ENCODE measurements around the gene TRAK1.
A peak's percentile ranks its signal among the peaks of the same experiment; 100 is the strongest.

TRAK1 gene

GRCh38 chr3:42077785-42078184, 13.4 kb upstream of the TRAK1 start:
- TF ChIP-seq POLR2A (IDR thresholded peaks at IDR 0.05; ENCODE audit: low read length) (no peak), GATA1 (IDR thresholded peaks at IDR 0.05; ENCODE audit: low read depth, low read length) (no peak)
- DNase-seq = no peak

DNA sequence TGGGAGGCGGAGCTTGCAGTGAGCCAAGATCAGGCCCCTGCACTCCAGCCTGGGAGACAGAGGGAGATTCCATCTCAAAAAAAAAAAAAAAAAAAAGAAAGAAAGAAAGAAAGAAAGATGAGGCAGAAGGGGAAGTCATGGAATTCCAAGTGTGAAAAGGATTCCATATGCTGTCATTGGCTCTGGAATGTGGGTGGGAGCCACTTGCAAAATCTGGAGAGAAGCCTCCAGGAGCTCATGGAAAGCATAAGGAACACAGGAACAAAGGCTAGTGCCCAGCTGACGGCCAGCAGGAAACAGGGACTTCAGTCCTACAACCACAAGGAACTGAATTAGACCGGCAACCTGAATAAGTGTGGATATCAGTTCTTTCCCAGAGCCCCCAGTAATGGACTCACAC, 12.5 kb upstream of the TRAK1 start:
- TF ChIP-seq GATA1 (IDR thresholded peaks at IDR 0.05; ENCODE audit: low read depth, low read length) = no peak
- no peak for TF ChIP-seq POLR2A (IDR thresholded peaks at IDR 0.05; ENCODE audit: low read length)
- no peak for DNase-seq

DNA sequence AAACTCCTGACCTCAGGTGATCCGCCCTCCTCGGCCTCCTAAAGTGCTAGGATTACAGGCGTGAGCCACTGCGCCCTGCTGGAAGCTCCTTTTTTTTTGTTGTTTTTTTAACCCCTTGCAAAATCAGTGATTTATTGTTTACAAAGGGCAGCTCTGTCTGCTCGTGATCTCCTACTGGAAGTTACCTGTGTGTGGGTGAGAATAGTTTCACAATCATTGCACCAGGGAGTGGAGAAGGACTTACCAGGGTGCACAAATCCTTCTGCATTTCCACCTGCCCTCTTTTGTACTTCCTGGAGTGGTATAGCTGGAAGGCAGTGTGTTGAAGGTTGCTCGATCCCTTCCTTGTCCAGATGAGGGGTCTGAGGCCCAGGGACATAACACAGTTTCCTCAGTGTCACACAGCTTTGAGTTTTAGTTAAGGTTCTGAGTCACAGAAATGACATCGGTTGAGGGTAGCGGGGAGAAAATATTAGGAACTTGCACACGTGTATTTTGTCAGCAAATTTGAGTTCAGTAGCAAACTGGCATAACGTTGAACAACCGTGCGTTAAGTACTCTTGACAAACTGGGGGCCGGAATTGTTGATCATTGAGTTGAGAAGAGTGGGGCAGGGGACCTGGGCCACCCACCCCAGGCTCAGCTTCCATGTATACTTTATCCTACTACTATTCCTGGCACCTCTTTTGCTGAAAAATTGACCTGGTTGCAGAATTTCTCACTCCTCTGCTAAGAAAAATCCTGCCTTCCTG, 11.3 kb upstream of the TRAK1 start:
- no peak for DNase-seq
- no peak for TF ChIP-seq GATA1 (IDR thresholded peaks at IDR 0.05; ENCODE audit: low read depth, low read length)
- TF ChIP-seq POLR2A (IDR thresholded peaks at IDR 0.05; ENCODE audit: low read length) = no peak

DNA sequence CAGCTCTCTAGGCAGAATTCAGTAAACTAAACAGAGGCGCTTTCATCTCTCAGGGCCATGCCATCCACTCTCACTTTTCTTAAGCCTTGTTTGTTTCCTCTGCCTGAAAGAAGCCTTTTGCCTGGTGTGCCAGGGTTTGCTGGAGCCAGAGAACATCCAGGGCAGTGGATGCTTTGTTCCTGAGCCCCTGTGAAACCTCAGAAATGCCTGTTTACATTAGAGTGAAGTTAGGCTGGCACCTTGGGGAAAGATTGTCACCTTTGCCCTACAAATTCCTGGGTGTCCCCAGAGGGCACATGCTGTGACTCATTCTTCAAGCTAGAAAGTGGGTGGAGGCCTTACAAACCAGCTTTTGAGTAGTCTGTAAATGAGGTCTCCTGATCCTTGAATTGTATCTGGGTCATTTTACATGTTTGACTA, 10.7 kb upstream of the TRAK1 start:
- TF ChIP-seq GATA1 (IDR thresholded peaks at IDR 0.05; ENCODE audit: low read depth, low read length) (no peak), POLR2A (IDR thresholded peaks at IDR 0.05; ENCODE audit: low read length) (no peak)
- DNase-seq = peak; percentile 27 to 36

DNA sequence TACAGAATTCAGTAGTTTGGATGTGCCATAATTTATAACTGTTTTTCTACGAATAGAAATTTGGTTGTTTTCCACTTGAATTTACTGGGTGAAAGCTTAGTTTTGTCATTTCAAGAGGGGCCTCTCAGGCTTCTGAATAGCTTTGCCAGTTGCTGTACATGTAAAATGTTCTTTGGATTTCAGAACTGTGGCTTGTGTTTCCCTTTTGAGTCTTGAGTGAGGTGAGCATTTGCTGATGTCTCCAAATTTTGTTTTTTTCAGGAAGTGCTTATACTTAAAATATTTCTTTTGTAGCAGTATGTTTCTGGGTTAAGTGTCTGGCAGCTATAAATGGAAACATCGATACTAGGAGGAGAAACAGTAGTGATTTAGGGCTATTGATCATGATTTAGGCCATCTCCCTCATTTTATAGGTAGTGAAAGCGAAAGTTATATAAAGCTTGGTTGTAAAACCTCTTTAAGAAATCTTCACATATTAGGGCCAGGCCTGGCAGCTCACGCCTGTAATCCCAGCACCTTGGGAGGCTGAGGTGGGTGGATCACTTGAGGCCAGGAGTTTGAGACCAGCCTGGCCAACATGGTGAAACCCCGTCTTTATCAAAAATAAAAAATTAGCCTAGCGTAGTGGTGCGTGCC, 9.2 kb upstream of the TRAK1 start:
- TF ChIP-seq GATA1 (IDR thresholded peaks at IDR 0.05; ENCODE audit: low read depth, low read length) (no peak), POLR2A (IDR thresholded peaks at IDR 0.05; ENCODE audit: low read length) (no peak)
- no peak for DNase-seq

- TF ChIP-seq POLR2A (IDR thresholded peaks at IDR 0.05; ENCODE audit: low read length) = no peak
- TF ChIP-seq GATA1 (IDR thresholded peaks at IDR 0.05; ENCODE audit: low read depth, low read length) = no peak
- no peak for DNase-seq
These were observed 6.6 kb upstream of the TRAK1 start for GRCh38 chr3:42084586-42084985.

GRCh38 chr3:42085641-42086376, 5.3 kb upstream of the TRAK1 start:
- TF ChIP-seq POLR2A (IDR thresholded peaks at IDR 0.05; ENCODE audit: low read length) (no peak), GATA1 (IDR thresholded peaks at IDR 0.05; ENCODE audit: low read depth, low read length) (no peak)
- no peak for DNase-seq

DNA sequence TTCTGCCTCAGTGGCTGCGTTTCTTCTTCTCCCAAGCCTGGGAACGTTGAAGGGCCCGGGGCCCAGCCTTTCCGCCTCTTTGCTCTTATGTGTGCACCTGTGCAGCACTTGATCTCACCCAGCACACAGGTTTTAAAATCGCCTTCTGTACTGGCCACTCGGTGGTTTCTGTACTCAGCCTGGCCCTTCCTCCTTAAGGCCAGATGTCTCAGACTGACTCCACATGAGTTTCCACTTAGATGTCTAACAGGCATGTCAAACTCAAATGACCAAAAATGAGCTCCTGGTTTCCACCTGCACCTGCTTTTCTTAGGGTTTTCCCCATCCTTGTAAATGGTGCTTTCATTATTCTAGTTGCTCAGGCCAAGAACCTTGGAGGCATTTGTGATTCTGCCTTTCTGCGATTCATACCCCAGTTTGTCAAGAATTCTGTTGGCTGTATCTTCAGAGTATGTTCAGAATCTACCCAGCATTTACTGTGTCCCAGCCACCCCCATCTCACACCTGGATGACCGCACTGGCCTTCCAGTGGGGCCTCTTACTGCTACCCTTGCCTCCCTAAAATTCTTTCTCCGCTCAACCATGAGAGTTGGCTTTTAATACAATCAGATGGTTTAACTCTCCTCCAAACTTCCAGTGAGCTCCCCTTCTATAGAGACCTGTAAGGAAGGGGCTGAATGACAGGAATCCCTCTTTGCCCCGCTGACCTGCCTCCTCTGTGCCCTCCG, 2.2 kb upstream of the TRAK1 start:
- TF ChIP-seq POLR2A (IDR thresholded peaks at IDR 0.05; ENCODE audit: low read length) (no peak), GATA1 (IDR thresholded peaks at IDR 0.05; ENCODE audit: low read depth, low read length) (no peak)
- no peak for DNase-seq

DNA sequence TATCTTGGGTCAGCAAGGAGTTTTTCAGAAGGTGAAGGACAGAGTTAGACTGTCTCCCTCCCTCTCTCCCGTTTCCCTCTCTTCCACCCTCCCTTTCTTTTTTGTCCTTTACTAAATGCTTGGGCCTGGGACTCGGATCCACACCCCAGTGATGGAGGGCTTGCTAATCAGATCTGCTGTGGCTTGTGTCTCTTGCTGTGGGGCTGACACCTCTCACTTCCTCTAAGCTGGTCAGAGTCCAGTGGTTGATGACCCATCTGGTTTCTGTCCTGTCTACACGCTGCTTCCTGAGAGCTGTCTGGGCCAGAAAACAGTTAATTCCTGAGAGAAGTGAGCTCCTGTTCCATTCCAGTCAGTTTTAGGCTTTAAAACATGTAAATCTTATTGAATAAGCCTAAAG, 849 bp downstream of the TRAK1 start:
- DNase-seq = no peak
- TF ChIP-seq GATA1 (IDR thresholded peaks at IDR 0.05; ENCODE audit: low read depth, low read length) = no peak
- no peak for TF ChIP-seq POLR2A (IDR thresholded peaks at IDR 0.05; ENCODE audit: low read length)

DNA sequence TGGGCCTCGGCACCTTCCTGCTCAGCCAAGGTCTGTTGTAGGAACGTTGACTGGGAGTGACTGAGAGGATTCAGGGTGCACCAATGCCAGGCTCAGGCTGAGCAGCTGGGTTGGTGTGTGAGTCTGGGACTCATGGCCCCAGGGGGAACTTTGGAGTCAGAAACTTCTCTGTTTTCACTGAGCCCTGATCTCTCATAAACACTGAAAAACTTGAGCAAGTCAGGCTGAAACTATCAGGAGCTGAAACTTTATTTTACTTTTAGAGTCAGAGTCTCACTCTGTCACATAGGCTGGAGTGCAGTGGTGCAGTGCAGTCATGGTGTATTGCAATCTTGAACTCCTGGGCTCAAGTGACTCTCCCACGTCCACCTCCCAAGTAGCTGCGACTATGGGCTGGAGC, 3.0 kb downstream of the TRAK1 start:
- TF ChIP-seq POLR2A (IDR thresholded peaks at IDR 0.05; ENCODE audit: low read length) = no peak
- TF ChIP-seq GATA1 (IDR thresholded peaks at IDR 0.05; ENCODE audit: low read depth, low read length) = no peak
- DNase-seq = no peak

GRCh38 chr3:42094691-42095391, 3.7 kb downstream of the TRAK1 start:
- TF ChIP-seq GATA1 (IDR thresholded peaks at IDR 0.05; ENCODE audit: low read depth, low read length) = no peak
- TF ChIP-seq POLR2A (IDR thresholded peaks at IDR 0.05; ENCODE audit: low read length) = no peak
- no peak for DNase-seq

DNA sequence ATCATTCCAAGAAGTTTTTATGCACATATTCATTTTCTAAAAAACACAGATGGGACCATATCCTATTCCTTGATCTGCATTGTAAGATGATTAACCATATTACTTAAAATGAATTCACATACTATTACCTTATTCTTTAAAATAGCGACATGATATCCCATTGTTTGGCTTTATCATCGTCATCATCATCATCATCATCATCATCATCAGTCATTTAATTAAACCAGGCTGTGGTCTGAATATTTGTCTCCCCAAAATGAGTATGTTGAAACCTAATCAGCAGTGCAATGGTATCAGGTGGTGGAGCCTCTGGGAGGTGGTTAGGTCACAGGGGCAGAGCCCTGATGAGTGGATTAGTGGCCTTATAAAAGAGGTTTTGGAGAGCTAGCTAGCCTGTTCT, 4.4 kb downstream of the TRAK1 start:
- no peak for TF ChIP-seq GATA1 (IDR thresholded peaks at IDR 0.05; ENCODE audit: low read depth, low read length)
- no peak for TF ChIP-seq POLR2A (IDR thresholded peaks at IDR 0.05; ENCODE audit: low read length)
- DNase-seq = no peak

DNA sequence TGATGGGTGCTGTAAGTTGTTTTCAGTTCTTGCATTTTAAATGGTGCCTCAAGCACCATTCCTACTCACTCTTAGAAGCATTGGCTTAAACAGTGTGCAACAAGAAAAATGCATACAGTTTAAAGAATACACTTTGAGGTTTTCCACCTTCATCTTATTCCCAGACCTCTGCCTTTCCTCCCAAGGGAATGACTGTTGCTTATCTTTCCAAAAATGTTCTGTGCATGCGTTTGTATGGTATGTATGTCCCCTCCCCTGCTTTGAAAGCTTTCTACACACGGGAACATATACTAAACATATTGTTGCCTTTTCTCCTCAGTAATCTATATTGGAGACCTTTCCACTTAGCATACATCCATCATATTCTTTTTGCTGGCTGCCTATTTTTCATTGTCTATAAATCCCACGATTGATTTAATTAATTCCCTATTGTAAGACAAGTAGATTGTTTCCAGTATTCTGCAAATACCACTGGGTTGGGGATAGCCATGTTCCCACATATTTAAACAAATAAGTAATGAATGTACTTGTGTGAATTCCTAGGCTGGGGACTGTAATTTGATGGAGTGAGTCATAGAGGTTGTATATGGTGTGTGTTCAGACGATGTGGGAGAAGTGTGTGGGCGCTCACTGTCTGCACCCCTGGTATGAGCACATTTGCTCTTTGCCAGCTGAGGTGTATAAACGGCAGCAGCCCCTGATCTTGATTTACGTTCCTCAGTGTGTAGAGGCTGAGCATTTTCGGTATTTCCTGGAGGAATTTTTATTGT, 5.8 kb downstream of the TRAK1 start:
- DNase-seq = no peak
- no peak for TF ChIP-seq POLR2A (IDR thresholded peaks at IDR 0.05; ENCODE audit: low read length)
- no peak for TF ChIP-seq GATA1 (IDR thresholded peaks at IDR 0.05; ENCODE audit: low read depth, low read length)
